Parathyroid adenoma (tissue), 2 donors: ENCODE data around the gene CKS1B.

Experiments
- H2AFZ ChIP-seq: fragments of 300-600 bp; sonication (generic); one replicate; pipeline ENCODE4 v1.7.0; 2017; ENCODE audit warnings: antibody characterized with exemption, mild to moderate bottlenecking
- H3K27ac ChIP-seq: fragments of 300-600 bp; sonication (generic); one replicate; pipeline ENCODE4 v1.7.0; 2017
- H3K27me3 ChIP-seq: fragments of 300-600 bp; sonication (generic); one replicate; pipeline ENCODE4 v1.7.0; 2017; ENCODE audit warnings: low read length; ENCODE audit not compliant: control insufficient read depth, insufficient read depth
- H3K36me3 ChIP-seq: fragments of 300-600 bp; sonication (generic); one replicate; pipeline ENCODE4 v1.7.0; 2017; ENCODE audit warnings: low read length; ENCODE audit not compliant: control insufficient read depth, insufficient read depth
- H3K4me1 ChIP-seq: fragments of 300-600 bp; sonication (generic); one replicate; pipeline ENCODE4 v1.7.0; 2017; ENCODE audit warnings: control low read depth
- H3K4me2 ChIP-seq: fragments of 300-600 bp; sonication (generic); one replicate; pipeline ENCODE4 v1.7.0; 2017; ENCODE audit warnings: low read length
- H3K4me3 ChIP-seq: fragments of 300-600 bp; sonication (generic); one replicate; pipeline ENCODE4 v1.7.0; 2017; ENCODE audit warnings: low read depth, low read length
- H3K79me2 ChIP-seq: fragments of 300-600 bp; sonication (generic); one replicate; pipeline ENCODE4 v1.7.0; 2017; ENCODE audit warnings: control low read depth
- H3K9ac ChIP-seq: fragments of 300-600 bp; sonication (generic); one replicate; pipeline ENCODE4 v1.7.0; 2017; ENCODE audit warnings: mild to moderate bottlenecking
- H3K9me3 ChIP-seq: fragments of 300-600 bp; sonication (generic); one replicate; pipeline ENCODE4 v1.7.0; 2017; ENCODE audit warnings: low read length; ENCODE audit not compliant: control insufficient read depth
- CTCF ChIP-seq: fragments of 300-600 bp; sonication (generic); IDR thresholded peaks from one replicate; pipeline ENCODE4 v1.7.0; 2017; ENCODE audit warnings: antibody characterized with exemption, mild to moderate bottlenecking
- donor health status: primary hyperparathyroidism.

Gene CKS1B

GRCh38 chr1:155023627-155024026, 49.1 kb downstream of the CKS1B start:
- no peak overlapping the region for H3K4me3 ChIP-seq
- H3K27me3 ChIP-seq = no peaks in the 10 kb centered on the region
- no peak for TF ChIP-seq CTCF
- H2AFZ ChIP-seq = no peak overlapping the region
- no peaks in the 10 kb centered on the region for H3K79me2 ChIP-seq
- H3K9me3 ChIP-seq = no peaks in the 10 kb centered on the region
- no peak overlapping the region for H3K4me2 ChIP-seq
- H3K27ac ChIP-seq = no peak overlapping the region
- no peaks in the 10 kb centered on the region for H3K36me3 ChIP-seq
- peaks cover 6% of the 10 kb centered on the region for H3K4me1 ChIP-seq
- H3K9ac ChIP-seq = no peak overlapping the region

GRCh38 chr1:155024315-155024714, 49.8 kb downstream of the CKS1B start:
- Histone ChIP-seq H3K27ac (no peak overlapping the region), H3K4me3 (no peak overlapping the region), H3K27me3 (no peaks in the 10 kb centered on the region), H3K9me3 (no peaks in the 10 kb centered on the region), H3K4me2 (no peak overlapping the region), H3K36me3 (no peaks in the 10 kb centered on the region), H3K9ac (no peak overlapping the region), H2AFZ (no peak overlapping the region), H3K4me1 (no peaks in the 10 kb centered on the region), H3K79me2 (no peaks in the 10 kb centered on the region)
- TF ChIP-seq CTCF = no peak

DNA sequence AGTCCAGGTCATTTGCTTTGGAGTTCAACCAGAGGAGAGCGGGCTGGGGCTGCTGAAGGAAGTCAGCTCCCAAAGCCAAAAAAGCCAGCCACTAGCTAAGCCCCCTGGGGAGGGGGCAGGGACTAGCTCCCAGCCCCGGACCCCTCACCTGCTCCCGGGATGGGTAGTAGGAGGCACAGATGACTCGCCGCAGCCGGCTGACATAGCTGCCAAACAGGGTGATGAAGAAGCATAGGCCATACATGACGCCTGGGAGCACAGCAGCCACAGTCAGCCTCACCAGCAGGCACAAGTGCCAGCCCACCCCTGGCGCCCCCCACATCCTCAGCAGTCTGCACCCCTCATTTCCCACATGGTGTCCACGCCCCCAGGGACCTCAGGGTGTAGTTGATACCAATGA, 51.7 kb downstream of the CKS1B start:
- no peaks in the 10 kb centered on the region for H3K79me2 ChIP-seq
- no peak overlapping the region for H3K27ac ChIP-seq
- no peaks in the 10 kb centered on the region for H3K4me1 ChIP-seq
- no peak for TF ChIP-seq CTCF
- no peak overlapping the region for H3K4me3 ChIP-seq
- no peak overlapping the region for H3K4me2 ChIP-seq
- H2AFZ ChIP-seq = no peak overlapping the region
- H3K9me3 ChIP-seq = no peaks in the 10 kb centered on the region
- no peaks in the 10 kb centered on the region for H3K36me3 ChIP-seq
- H3K9ac ChIP-seq = no peak overlapping the region
- H3K27me3 ChIP-seq = no peaks in the 10 kb centered on the region

- Histone ChIP-seq H3K4me1 (no peaks in the 10 kb centered on the region), H3K4me2 (no peak overlapping the region), H3K27me3 (no peaks in the 10 kb centered on the region), H3K36me3 (no peaks in the 10 kb centered on the region), H3K27ac (no peak overlapping the region), H3K4me3 (no peak overlapping the region), H3K9ac (no peak overlapping the region), H3K9me3 (no peaks in the 10 kb centered on the region), H2AFZ (no peak overlapping the region), H3K79me2 (no peaks in the 10 kb centered on the region)
- TF ChIP-seq CTCF = no peak
Observed at GRCh38 chr1:155026588-155026987, 52.1 kb downstream of the CKS1B start.
